ENCODE data around the gene FIGN. TPM values are rescaled to one million over a fixed set of nuclear protein-coding genes. Genes with fewer than 3 reads are reported as not detected.

The FIGN gene
- total and polyA plus RNA-seq, 2 of the 8 experiments (the other 6 are each of a cell fraction or from before 2014, with no cell fraction given): 5.0 to 22.8 TPM

GRCh38 chr2:163646687-163647086 lies 89.1 kb downstream of the FIGN start (continued):
- no peak for TF ChIP-seq NANOG (IDR thresholded peaks at IDR 0.05; ENCODE audit: insufficient read depth, low read depth, low read length, poor library complexity, severe bottlenecking)
- no peak for TF ChIP-seq JUN (IDR thresholded peaks at IDR 0.05; ENCODE audit: low read depth, low read length)
- TF ChIP-seq YY1 (IDR thresholded peaks at IDR 0.05; ENCODE audit: low read depth, low read length): no peak
- no peak for TF ChIP-seq SUZ12 (IDR thresholded peaks at IDR 0.05; ENCODE audit: low read length)
- no peak for TF ChIP-seq CREB1 (IDR thresholded peaks at IDR 0.05)
- no peak for TF ChIP-seq SP4 (IDR thresholded peaks at IDR 0.05; ENCODE audit: low read length)

Measured in H1 (cell line).